DMS 273 (cell line): Measurements from ENCODE around the gene ALLC.

ENCODE experiments used
- DNase-seq: peaks from one replicate; lab custom pipeline; 2025; ENCODE audit not compliant: unreplicated experiment; lab: John Stamatoyannopoulos, UW

ALLC gene

GRCh38 chr2:3639015-3639630, 18.9 kb upstream of the ALLC start:
- DNase-seq, result no peak

GRCh38 chr2:3639653-3640052, 18.3 kb upstream of the ALLC start:
- DNase-seq, result no peak

- DNase-seq, result no peak
Measured at GRCh38 chr2:3641181-3641580, 16.8 kb upstream of the ALLC start.

- no peak for DNase-seq
Measured at GRCh38 chr2:3641841-3642421, 16.1 kb upstream of the ALLC start.

GRCh38 chr2:3642521-3643215, 15.3 kb upstream of the ALLC start:
- no peak for DNase-seq

GRCh38 chr2:3643371-3644245, 14.4 kb upstream of the ALLC start:
- DNase-seq, result no peak

GRCh38 chr2:3644246-3644525, 13.8 kb upstream of the ALLC start:
- DNase-seq, result no peak

- DNase-seq, result no peak
Measured at GRCh38 chr2:3644891-3645605, 13.0 kb upstream of the ALLC start.

- no peak for DNase-seq
Measured at GRCh38 chr2:3645745-3646389, 12.1 kb upstream of the ALLC start.

- DNase-seq, result no peak
Measured at GRCh38 chr2:3646446-3646845, 11.6 kb upstream of the ALLC start.

- DNase-seq, result no peak
Measured at GRCh38 chr2:3647246-3647645, 10.8 kb upstream of the ALLC start.

- no peak for DNase-seq
Measured at GRCh38 chr2:3647831-3648651, 10.0 kb upstream of the ALLC start.

GRCh38 chr2:3648652-3649177, 9.3 kb upstream of the ALLC start:
- no peak for DNase-seq

GRCh38 chr2:3649581-3649980, 8.4 kb upstream of the ALLC start:
- no peak for DNase-seq

- DNase-seq, result peak; percentile 27
Measured at GRCh38 chr2:3650140-3650920, 7.7 kb upstream of the ALLC start.

- DNase-seq, result peak; percentile 96
Measured at GRCh38 chr2:3651691-3652648, 6.0 kb upstream of the ALLC start.

- DNase-seq, result no peak
Measured at GRCh38 chr2:3652896-3653625, 4.9 kb upstream of the ALLC start.
